GM19023 (cell line): ENCODE data around the gene WDFY4.

ENCODE experiments used
- ATAC-seq: cut with Tn5 transposase; IDR thresholded peaks from one replicate; pipeline ENCODE4 v1.9.1; 2021; ENCODE audit warnings: mild to moderate bottlenecking, moderate library complexity; ENCODE audit not compliant: unreplicated experiment

The WDFY4 gene

DNA sequence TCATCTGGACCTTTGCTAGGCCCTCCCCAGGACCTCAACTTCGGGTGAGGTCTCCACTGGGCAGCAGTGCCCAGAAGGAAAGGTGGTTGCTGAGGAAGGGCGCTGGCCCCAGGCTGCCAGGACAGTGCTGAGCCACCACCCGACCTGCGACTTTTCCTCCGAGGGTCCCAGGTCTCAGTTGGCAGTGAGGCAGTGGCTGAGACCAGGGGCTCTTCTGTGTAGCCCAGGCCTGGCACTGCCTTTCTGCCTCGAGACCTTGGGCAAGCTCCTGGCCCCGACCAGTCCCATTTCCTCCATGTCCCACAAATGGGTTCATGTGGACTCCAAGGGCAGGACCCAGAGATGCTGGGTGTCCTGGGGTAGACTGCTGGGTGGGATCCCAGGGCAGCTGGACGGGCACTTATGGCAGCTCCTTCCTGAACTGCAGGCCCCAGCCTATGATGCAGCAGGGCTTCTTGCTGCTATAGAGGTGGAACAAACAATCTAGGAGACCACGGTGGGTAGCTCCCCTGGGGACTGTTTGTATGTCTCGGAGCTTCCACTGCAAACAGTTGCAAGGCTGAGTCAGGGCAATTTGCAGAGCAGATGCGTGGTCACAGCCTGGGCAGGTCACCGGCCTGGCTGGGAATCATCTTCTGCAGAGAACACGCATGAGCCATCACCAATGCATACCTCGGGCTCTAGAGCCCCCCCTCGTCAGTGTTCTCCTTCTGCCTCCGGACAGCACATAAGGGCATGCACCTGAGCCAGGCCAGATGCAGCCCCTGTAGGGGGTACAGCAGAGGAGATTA lies 272.9 kb downstream of the WDFY4 start:
- ATAC-seq = no peak

DNA sequence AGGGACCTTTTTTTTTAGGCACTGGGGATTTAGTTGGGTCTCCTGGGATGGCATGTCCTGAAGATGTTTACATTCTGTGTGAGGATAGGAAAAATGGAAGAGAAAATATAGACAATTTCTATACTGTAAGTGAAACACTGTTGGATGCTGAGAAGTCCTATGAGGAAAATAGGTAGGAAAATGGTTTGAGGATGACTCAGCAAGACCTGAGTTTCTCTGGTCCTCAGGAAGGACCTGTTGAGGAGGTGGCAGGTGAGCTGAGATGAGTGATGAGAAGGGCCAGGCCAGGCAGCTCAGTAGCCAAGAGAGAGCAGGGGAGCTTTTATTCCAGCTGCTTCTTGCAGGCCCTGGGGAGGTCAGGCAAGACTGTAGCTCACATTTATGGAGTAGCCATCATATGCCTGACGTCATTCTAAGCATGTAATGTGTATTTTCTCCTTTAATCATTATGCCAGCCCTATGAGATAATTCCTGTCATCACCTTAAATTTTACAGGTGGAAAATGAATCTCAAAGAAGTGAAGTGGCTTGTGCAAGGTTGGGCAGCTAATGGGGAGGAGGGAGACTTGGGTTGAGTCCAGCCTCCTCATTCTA lies 274.0 kb downstream of the WDFY4 start:
- no peak for ATAC-seq

GRCh38 chr10:48964038-48964437 lies 279.4 kb downstream of the WDFY4 start:
- no peak for ATAC-seq

DNA sequence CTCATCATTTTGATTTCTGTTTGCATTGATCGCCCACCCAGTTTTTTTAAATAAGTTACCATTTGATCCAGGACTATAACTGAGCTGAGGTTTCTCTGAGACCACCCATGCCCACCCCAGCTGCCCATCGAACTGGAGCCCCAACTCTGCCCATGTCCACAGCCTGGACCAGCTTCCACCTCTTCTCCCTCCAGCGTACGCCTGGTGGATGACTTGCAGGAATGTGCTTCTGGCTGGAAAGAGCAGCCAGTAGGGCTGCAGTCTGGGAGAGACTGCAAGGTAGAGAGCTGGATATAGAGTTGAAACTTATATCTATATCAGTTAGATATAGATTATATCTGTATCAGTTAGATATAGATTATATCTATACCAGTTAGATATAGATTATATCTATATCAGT lies 280.8 kb downstream of the WDFY4 start:
- no peak for ATAC-seq

GRCh38 chr10:48968036-48968435 lies 283.4 kb downstream of the WDFY4 start:
- ATAC-seq = no peak

DNA sequence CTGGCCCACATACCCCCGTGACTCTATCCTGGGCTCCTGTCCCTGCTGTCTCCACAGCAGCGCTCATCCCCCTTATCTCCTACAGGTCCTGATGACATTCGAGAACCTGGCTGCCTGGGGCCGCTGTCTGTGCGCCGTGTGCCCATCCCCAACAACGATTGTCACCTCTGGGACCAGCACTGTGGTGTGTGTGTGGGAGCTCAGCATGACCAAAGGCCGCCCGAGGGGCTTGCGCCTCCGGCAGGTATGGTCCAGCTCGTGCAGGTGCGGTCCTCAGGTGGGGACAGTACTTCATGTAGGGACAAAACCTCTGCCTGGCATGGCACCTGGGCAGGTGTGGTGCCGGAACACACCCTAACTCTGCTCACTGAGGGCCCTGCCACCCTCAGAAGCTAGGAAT lies 285.4 kb downstream of the WDFY4 start:
- no peak for ATAC-seq

DNA sequence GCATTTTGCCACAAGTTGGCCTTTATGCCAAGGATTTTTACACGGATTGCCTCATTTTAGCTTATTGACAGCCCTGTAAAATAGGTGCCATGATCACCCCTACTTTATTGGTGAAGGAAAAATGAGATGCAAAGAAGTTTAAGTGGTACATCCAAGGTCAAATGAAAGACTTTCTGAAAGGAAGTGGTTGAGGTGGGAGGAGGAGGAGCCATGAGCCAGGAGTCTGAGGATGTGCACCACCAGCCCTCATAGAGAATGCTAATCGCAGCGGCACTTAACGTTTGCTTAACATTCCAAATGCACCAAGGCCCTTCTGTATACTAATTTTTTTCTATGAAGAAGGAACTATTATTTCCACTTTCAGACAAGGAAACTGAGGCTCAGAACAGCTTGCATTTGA lies 286.0 kb downstream of the WDFY4 start:
- ATAC-seq = no peak

GRCh38 chr10:48973065-48973464 lies 288.4 kb downstream of the WDFY4 start:
- ATAC-seq = no peak

- no peak for ATAC-seq
Measured at GRCh38 chr10:48974510-48975156, 290.0 kb downstream of the WDFY4 start.

GRCh38 chr10:48976196-48976595 lies 291.5 kb downstream of the WDFY4 start:
- ATAC-seq = no peak

GRCh38 chr10:48978318-48978717 lies 293.6 kb downstream of the WDFY4 start:
- ATAC-seq = no peak

GRCh38 chr10:48981310-48981907 lies 296.7 kb downstream of the WDFY4 start:
- ATAC-seq = peak; percentile 67

DNA sequence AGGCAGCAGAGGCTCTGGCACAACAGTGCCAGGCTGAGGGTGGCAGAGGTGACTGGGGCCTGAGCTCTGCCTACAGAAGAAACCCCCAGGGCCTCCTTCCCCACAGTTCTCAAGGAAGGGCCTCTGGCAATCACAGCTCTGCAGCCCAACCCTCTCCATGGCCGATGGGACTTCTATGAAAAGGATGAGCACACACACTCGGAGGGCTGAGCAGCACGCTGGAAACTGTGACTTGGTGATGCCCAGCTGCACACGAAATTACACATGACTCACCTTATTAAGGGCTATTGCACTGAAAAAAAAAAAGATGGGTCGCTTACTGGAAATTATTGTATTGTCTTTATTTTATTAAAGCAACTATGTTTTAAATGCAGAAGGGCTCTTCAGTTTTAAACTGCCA lies 297.9 kb downstream of the WDFY4 start:
- no peak for ATAC-seq

GRCh38 chr10:48983648-48984351 lies 299.1 kb downstream of the WDFY4 start:
- ATAC-seq = no peak

- no peak for ATAC-seq
Measured at GRCh38 chr10:48985621-48986158, 301.0 kb downstream of the WDFY4 start.

DNA sequence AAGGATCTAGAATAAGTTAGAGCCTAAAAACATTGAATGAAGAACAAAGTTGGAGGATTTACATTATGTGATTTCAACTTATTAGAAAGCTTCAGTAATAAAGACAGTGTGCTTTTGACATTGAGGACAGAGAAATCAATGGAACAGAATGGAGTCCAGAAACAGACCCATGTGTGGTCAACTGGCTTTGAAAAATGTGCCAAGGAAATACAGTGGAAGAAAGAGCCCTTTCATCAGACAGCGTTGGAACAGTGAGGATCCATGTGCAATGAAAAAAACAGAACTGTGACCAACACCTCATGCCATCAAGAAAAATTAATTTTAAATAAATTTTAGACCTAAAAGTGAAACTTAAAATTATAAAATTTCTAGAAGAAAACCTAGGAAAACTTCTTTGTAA lies 305.6 kb downstream of the WDFY4 start:
- ATAC-seq = no peak

- ATAC-seq = no peak
Measured at GRCh38 chr10:48993627-48994026, 309.0 kb downstream of the WDFY4 start.

DNA sequence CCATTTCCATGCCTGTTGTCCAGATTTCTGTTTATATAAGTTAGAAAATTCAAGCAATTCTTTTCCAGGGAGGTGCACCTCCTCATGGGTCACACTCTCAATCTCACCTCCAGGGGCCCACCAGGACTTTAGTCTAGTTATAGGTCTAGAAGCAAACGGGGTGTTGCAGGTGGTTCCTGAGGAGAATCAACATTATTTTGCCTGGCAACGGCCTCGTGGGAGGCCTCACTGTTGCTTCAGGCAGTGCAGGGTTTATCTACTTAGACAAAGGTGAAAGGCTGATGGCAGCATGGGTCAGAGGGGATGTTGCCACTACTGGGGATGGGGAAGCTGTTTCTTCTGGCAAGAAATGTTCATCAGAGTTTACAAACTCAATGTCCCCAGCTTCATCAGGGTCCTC lies 311.7 kb downstream of the WDFY4 start:
- ATAC-seq = no peak

DNA sequence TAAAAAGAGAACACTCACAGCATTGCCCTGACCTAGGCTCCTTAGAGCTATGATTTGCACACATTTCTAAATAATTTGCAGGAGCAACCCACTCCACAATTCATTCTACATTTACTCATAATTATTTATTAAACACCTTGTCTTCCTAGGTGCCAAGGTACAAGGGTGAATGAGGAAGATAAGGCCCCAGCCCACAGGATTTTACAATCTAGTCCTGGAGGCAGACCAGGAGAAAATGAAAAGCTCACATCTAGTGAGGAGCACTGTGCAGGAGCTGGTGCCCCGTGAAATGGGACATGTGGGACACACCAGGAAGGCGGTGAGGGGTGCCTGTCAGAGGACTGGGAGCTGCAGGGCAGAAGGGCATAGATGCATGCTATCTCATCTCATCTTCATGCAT lies 314.7 kb downstream of the WDFY4 start:
- ATAC-seq = no peak

- ATAC-seq = no peak
Measured at GRCh38 chr10:49000437-49001398, 316.0 kb downstream of the WDFY4 start.
